Natural killer cell (primary cell): ENCODE results near the gene GALNT10. TPM values are rescaled to one million over a fixed set of nuclear protein-coding genes. Genes with fewer than 3 reads are reported as not detected.

Experiments
- ATAC-seq, 3 donors: fragments of 150-1000 bp in 2 of 3; fragments of 200-7000 bp in 1 of 3; cut with Tn5 transposase; 1 replicate in 1 of 3; 2 replicates in 2 of 3; pipeline ENCODE4 v1.10.0; 2021; ENCODE audit warnings: mild to moderate bottlenecking in 2 of 3, moderate library complexity in 2 of 3
- DNase-seq, 2 donors: peaks; one replicate each; pipeline versions ENCODE4 v3.0.0 to v3.0.0-alpha.2; 2013 to 2021; ENCODE audit warnings: mixed read lengths in 1 of 2
- H3K27ac ChIP-seq: one replicate; pipeline ENCODE4 v1.5.1; 2013; ENCODE audit warnings: mild to moderate bottlenecking, low read length
- H3K27me3 ChIP-seq: one replicate; pipeline ENCODE4 v1.6.1; 2013; ENCODE audit warnings: low read length; ENCODE audit not compliant: control insufficient read depth, insufficient read depth
- H3K36me3 ChIP-seq: one replicate; pipeline ENCODE4 v1.6.1; 2013; ENCODE audit warnings: low read length; ENCODE audit not compliant: control insufficient read depth, insufficient read depth
- H3K4me1 ChIP-seq: one replicate; pipeline ENCODE4 v1.6.1; 2013; ENCODE audit warnings: low read length; ENCODE audit not compliant: control insufficient read depth, insufficient read depth
- H3K4me3 ChIP-seq: one replicate; pipeline ENCODE4 v1.5.1; 2013; ENCODE audit warnings: low read length
- H3K9me3 ChIP-seq: one replicate; pipeline ENCODE4 v1.6.1; 2013; ENCODE audit warnings: low read length; ENCODE audit not compliant: control insufficient read depth, insufficient read depth
- H3K27ac Mint-ChIP-seq, 2 donors: one replicate each; pipeline ENCODE4 v1.8.0; 2022; ENCODE audit warnings: mild to moderate bottlenecking in 2 of 2, mixed read lengths in 2 of 2, moderate library complexity in 1 of 2
- H3K27me3 Mint-ChIP-seq, 2 donors: one replicate each; pipeline ENCODE4 v1.8.0; 2022; ENCODE audit warnings: low read depth in 2 of 2, mixed read lengths in 2 of 2
- H3K36me3 Mint-ChIP-seq: one replicate; pipeline ENCODE4 v1.8.0; 2022; ENCODE audit warnings: mixed read lengths
- H3K4me1 Mint-ChIP-seq, 2 donors: one replicate each; pipeline ENCODE4 v1.8.0; 2022; ENCODE audit warnings: mixed read lengths in 2 of 2
- H3K4me3 Mint-ChIP-seq: one replicate; pipeline ENCODE4 v1.8.0; 2022; ENCODE audit warnings: mild to moderate bottlenecking, moderate library complexity, mixed read lengths
- H3K9me3 Mint-ChIP-seq, 2 donors: one replicate each; pipeline ENCODE4 v1.8.0; 2022; ENCODE audit warnings: mixed read lengths in 2 of 2
- CTCF ChIP-seq: fragments of 200-600 bp; IDR thresholded peaks from one replicate; pipeline ENCODE4 v1.8.0; 2022; ENCODE audit warnings: antibody characterized with exemption
- WGBS: methylation state at CpG from one replicate; pipeline ENCODE4 v1.1.7; 2013; ENCODE audit warnings: missing lambda C conversion rate; ENCODE audit not compliant: insufficient coverage; 5-methylcytosine and 5-hydroxymethylcytosine counted together
- intact Hi-C: fragments of 100-400 bp; cut with micrococcal nuclease; formaldehyde crosslinking; loops from one replicate; pipeline ENCODE4 v1.14.2; 2022
- total RNA-seq, 4 donors: library from RNA; stranded (reverse); fragments of 120-200 nt in 1 of 4; gene quantifications; one replicate each; pipeline versions ENCODE4 v1.2.3 to v1.2.4, GENCODE V29; 2013 to 2022

Gene GALNT10
- total RNA-seq, 3 donors from 2014 or later (not counting 1 experiment from before 2014, with no cell fraction given): 77.0 to 92.6 (median 77.6) TPM

- Histone ChIP-seq H3K36me3 (no peaks in the 10 kb centered on the region), H3K27ac (no peak overlapping the region), H3K27me3 (no peaks in the 10 kb centered on the region), H3K4me1 (no peaks in the 10 kb centered on the region), H3K9me3 (no peaks in the 10 kb centered on the region), H3K4me3 (no peak overlapping the region)
- DNase-seq (no peak), ATAC-seq (no peak)
- Mint-ChIP-seq H3K4me3 (no peak overlapping the region), H3K9me3 (no peaks in the 10 kb centered on the region), H3K4me1 (peaks cover 33 to 35% of the 10 kb centered on the region in 2 donors), H3K27ac (no peak overlapping the region), H3K27me3 (no peaks in the 10 kb centered on the region), H3K36me3 (no peaks in the 10 kb centered on the region)
- intact Hi-C loops: no loop called here
- TF ChIP-seq CTCF: no peak
- 90% methylated on average over 6 of the region's 6 CpGs for WGBS
These were observed 125.8 kb downstream of the GALNT10 start for GRCh38 chr5:154316223-154316935.

- H3K27me3 Mint-ChIP-seq: no peaks in the 10 kb centered on the region
- H3K4me3 Mint-ChIP-seq: no peak overlapping the region
- peaks cover 30 to 36% of the 10 kb centered on the region in 2 donors for H3K4me1 Mint-ChIP-seq
- H3K27me3 ChIP-seq: no peaks in the 10 kb centered on the region
- 85% methylated on average over 2 of the region's 3 CpGs for WGBS
- H3K9me3 ChIP-seq: no peaks in the 10 kb centered on the region
- no peak overlapping the region for H3K27ac ChIP-seq
- no peak overlapping the region for H3K4me3 ChIP-seq
- no peaks in the 10 kb centered on the region for H3K4me1 ChIP-seq
- H3K27ac Mint-ChIP-seq: no peak overlapping the region
- ATAC-seq: no peak
- no peak for DNase-seq
- TF ChIP-seq CTCF: no peak
- H3K9me3 Mint-ChIP-seq: no peaks in the 10 kb centered on the region
- intact Hi-C loops: no loop called here
- H3K36me3 Mint-ChIP-seq: no peaks in the 10 kb centered on the region
- no peaks in the 10 kb centered on the region for H3K36me3 ChIP-seq
These were observed 127.4 kb downstream of the GALNT10 start for GRCh38 chr5:154317916-154318315.

- Histone ChIP-seq H3K4me1 (no peaks in the 10 kb centered on the region), H3K36me3 (no peaks in the 10 kb centered on the region), H3K4me3 (no peak overlapping the region), H3K9me3 (no peaks in the 10 kb centered on the region), H3K27me3 (no peaks in the 10 kb centered on the region), H3K27ac (no peak overlapping the region)
- peaks cover 26 to 36% of the 10 kb centered on the region in 2 donors for H3K4me1 Mint-ChIP-seq
- no peak for TF ChIP-seq CTCF
- H3K9me3 Mint-ChIP-seq: no peaks in the 10 kb centered on the region
- intact Hi-C loops: no loop called here
- H3K27ac Mint-ChIP-seq: peak overlapping the region in 1 of 2 donors; percentile 1
- no peak for ATAC-seq
- no peaks in the 10 kb centered on the region for H3K36me3 Mint-ChIP-seq
- 100% methylated on average over 1 of the region's 1 CpG for WGBS
- DNase-seq: no peak
- H3K27me3 Mint-ChIP-seq: no peaks in the 10 kb centered on the region
- H3K4me3 Mint-ChIP-seq: no peak overlapping the region
These were observed 128.2 kb downstream of the GALNT10 start for GRCh38 chr5:154318691-154319090.

- intact Hi-C loops: no loop called here
- DNase-seq (no peak), ATAC-seq (no peak)
- Histone ChIP-seq H3K27ac (no peak overlapping the region), H3K9me3 (no peaks in the 10 kb centered on the region), H3K4me3 (no peak overlapping the region), H3K27me3 (no peaks in the 10 kb centered on the region), H3K4me1 (no peaks in the 10 kb centered on the region), H3K36me3 (no peaks in the 10 kb centered on the region)
- Mint-ChIP-seq H3K27ac (peak overlapping the region in 1 of 2 donors; percentile 27), H3K9me3 (no peaks in the 10 kb centered on the region), H3K27me3 (no peaks in the 10 kb centered on the region), H3K4me1 (peaks cover 34 to 41% of the 10 kb centered on the region in 2 donors), H3K4me3 (no peak overlapping the region), H3K36me3 (no peaks in the 10 kb centered on the region)
- TF ChIP-seq CTCF: no peak
- 87% methylated on average over 4 of the region's 4 CpGs for WGBS
These were observed 129.2 kb downstream of the GALNT10 start for GRCh38 chr5:154319736-154320135.
